ENCODE data around the gene YAE1.

- TF ChIP-seq, protein P1, sequence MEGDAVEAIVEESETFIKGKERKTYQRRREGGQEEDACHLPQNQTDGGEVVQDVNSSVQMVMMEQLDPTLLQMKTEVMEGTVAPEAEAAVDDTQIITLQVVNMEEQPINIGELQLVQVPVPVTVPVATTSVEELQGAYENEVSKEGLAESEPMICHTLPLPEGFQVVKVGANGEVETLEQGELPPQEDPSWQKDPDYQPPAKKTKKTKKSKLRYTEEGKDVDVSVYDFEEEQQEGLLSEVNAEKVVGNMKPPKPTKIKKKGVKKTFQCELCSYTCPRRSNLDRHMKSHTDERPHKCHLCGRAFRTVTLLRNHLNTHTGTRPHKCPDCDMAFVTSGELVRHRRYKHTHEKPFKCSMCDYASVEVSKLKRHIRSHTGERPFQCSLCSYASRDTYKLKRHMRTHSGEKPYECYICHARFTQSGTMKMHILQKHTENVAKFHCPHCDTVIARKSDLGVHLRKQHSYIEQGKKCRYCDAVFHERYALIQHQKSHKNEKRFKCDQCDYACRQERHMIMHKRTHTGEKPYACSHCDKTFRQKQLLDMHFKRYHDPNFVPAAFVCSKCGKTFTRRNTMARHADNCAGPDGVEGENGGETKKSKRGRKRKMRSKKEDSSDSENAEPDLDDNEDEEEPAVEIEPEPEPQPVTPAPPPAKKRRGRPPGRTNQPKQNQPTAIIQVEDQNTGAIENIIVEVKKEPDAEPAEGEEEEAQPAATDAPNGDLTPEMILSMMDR (IDR thresholded peaks at IDR 0.05): no peak
- no peak for TF ChIP-seq EZH2 (IDR thresholded peaks at IDR 0.05)
- TF ChIP-seq EZH2phosphoT487 (IDR thresholded peaks at IDR 0.05): no peak
Observed at GRCh38 chr7:39588416-39588815, 22.2 kb downstream of the YAE1 start.
